Activated naive CD8-positive, alpha-beta T cell treated with anti-CD3 and anti-CD28 coated beads, Interleukin-2, amount 10 ng/mL, durations not matched to agents 7 days and 5 days (primary cell): ENCODE data around the gene SPATA2. TPM values are rescaled to one million over a fixed set of nuclear protein-coding genes. Genes with fewer than 3 reads are reported as not detected.
A peak's percentile ranks its signal among the peaks of the same experiment; 100 is the strongest.

Experiments
- ATAC-seq: fragments of 150-1000 bp; cut with Tn5 transposase; one replicate; pipeline ENCODE4 v1.10.0; 2021; ENCODE audit warnings: low read depth, moderate library complexity
- POLR2A ChIA-PET: fragments of 350-600 bp; sonication (Branson Sonifier 250); formaldehyde crosslinking; loops from one replicate; lab custom pipeline; 2021; ENCODE audit warnings: antibody characterized with exemption; lab: Charles Lee
- DNase-seq: peaks from one replicate; pipeline ENCODE4 v3.0.0; 2021
- H3K27ac Mint-ChIP-seq: one replicate; pipeline ENCODE4 v1.8.0; 2022; ENCODE audit warnings: mild to moderate bottlenecking, mixed read lengths
- H3K27me3 Mint-ChIP-seq: one replicate; pipeline ENCODE4 v1.8.0; 2022; ENCODE audit warnings: mild to moderate bottlenecking, moderate library complexity, mixed read lengths
- H3K36me3 Mint-ChIP-seq: one replicate; pipeline ENCODE4 v1.8.0; 2021; ENCODE audit warnings: mild to moderate bottlenecking, mixed read lengths
- H3K4me1 Mint-ChIP-seq: one replicate; pipeline ENCODE4 v1.8.0; 2021; ENCODE audit warnings: mixed read lengths
- H3K4me3 Mint-ChIP-seq: one replicate; pipeline ENCODE4 v1.8.0; 2022; ENCODE audit warnings: mild to moderate bottlenecking, moderate library complexity, mixed read lengths
- H3K9me3 Mint-ChIP-seq: one replicate; pipeline ENCODE4 v1.8.0; 2021; ENCODE audit warnings: mixed read lengths
- total RNA-seq, 2 experiments: library from RNA; stranded (reverse); gene quantifications; one replicate each; pipeline ENCODE4 v1.2.3, GENCODE V29; 2021

The SPATA2 gene
- total RNA-seq, 2 experiments from 2014 or later, result 8.9 to 9.1 TPM

DNA sequence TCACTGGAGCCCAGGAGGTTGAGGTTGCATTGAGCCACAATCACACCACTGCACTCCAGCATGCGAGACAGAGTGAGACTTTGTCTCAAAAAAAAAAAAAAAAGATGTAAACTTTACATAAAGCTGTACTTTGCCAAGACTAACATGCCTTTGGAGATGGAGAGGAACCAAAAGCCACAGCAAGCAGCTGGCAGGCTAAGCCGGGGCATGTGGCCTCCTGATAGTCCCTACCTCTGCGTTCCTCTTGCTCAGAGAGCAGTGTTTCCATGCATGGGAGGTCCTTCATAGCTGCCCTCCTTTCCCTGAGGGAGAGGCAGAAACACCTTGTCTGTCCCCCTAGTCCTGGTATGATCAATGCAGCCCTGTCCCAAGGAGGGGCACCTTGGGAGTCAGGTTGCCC lies 35.2 kb downstream of the SPATA2 start:
- Mint-ChIP-seq H3K4me1 (no peaks in the 10 kb centered on the region), H3K27ac (no peak overlapping the region), H3K9me3 (no peaks in the 10 kb centered on the region), H3K27me3 (no peaks in the 10 kb centered on the region), H3K36me3 (peaks cover 9% of the 10 kb centered on the region), H3K4me3 (no peak overlapping the region)
- DNase-seq, result no peak
- ATAC-seq, result no peak
- POLR2A ChIA-PET, result interaction anchor here (0.6 kb wide), 1 partner anchor 32 kb away, joined by 3 read pairs; no protein-coding TSS in a partner anchor

DNA sequence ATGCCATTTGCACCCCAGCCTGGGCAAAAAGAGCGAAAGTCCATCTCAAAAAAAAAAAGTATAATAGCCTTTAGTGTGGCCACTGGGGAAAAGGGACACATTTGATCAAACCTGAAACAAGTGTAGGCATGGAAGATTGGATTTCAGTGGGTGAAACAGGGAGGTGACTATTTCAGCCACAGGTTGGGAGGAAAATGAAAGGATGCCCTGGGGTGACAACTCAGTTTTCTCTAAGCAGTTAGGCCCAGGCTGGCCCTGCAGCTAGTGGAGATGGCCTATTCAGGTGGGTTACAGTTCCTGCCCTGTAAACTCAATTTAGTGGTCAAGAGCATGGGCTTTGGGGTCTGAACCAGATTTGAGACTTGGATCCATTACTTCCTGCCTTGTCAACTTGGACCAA lies 36.4 kb downstream of the SPATA2 start:
- H3K4me3 Mint-ChIP-seq, result no peak overlapping the region
- peaks cover 8% of the 10 kb centered on the region for H3K36me3 Mint-ChIP-seq
- no peaks in the 10 kb centered on the region for H3K9me3 Mint-ChIP-seq
- POLR2A ChIA-PET, result interaction anchor here (0.7 kb wide), 2 partner anchors 57 to 204 kb away, joined by 3 to 4 read pairs; partner anchors contain the start of gene RNF114
- ATAC-seq, result no peak
- DNase-seq, result no peak
- H3K4me1 Mint-ChIP-seq, result no peaks in the 10 kb centered on the region
- no peaks in the 10 kb centered on the region for H3K27me3 Mint-ChIP-seq
- H3K27ac Mint-ChIP-seq, result no peak overlapping the region

DNA sequence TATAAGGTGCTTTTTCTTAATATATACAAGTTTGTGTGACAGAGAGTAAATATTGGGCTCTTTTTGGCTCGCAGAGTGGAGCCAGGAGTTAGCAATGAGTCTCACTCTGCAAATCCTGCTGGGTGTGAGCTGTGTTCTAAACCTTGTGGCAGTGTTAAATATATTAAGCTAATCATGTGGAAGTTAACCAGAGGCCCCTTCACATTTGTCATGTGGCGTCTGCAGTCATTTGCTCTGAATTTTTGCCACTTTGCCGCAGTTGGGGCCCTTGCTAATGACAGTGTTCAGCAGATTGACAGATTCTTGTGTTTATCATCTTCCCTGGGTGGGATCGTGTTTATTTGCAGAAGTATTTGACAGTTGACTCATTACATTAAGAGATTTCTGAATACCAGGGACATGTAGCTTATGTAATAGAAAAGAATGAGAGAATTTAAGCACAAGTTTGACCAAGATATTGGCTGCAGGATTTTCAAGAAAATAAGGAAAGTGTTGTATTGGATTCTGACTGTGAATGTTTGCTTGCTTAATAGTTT lies 37.9 kb downstream of the SPATA2 start:
- Mint-ChIP-seq H3K4me1 (no peaks in the 10 kb centered on the region), H3K27me3 (no peaks in the 10 kb centered on the region), H3K4me3 (no peak overlapping the region), H3K27ac (no peak overlapping the region), H3K36me3 (peaks cover 8% of the 10 kb centered on the region), H3K9me3 (no peaks in the 10 kb centered on the region)
- POLR2A ChIA-PET, result no interaction called here
- ATAC-seq (no peak), DNase-seq (no peak)

DNA sequence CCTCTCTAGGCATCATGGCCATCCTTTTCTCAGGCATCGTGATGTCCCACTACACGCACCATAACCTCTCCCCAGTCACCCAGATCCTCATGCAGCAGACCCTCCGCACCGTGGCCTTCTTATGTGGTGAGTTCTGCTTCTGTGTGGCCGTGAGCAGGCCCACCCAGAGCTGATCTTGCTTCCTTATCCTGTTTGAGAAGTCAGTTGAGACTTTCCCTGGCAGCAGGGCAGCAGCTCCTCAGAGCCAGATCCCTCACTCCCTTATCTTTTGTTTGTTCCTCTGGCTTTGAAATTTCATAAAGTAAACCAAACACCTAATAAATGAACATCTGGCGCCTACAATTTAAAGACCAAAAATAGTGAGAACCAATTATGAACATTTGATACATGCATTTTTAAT lies 40.6 kb downstream of the SPATA2 start:
- DNase-seq (no peak), ATAC-seq (no peak)
- Mint-ChIP-seq H3K9me3 (no peaks in the 10 kb centered on the region), H3K27me3 (no peaks in the 10 kb centered on the region), H3K4me3 (no peak overlapping the region), H3K4me1 (no peaks in the 10 kb centered on the region), H3K27ac (no peak overlapping the region), H3K36me3 (peaks cover 4% of the 10 kb centered on the region)
- POLR2A ChIA-PET, result no interaction called here

DNA sequence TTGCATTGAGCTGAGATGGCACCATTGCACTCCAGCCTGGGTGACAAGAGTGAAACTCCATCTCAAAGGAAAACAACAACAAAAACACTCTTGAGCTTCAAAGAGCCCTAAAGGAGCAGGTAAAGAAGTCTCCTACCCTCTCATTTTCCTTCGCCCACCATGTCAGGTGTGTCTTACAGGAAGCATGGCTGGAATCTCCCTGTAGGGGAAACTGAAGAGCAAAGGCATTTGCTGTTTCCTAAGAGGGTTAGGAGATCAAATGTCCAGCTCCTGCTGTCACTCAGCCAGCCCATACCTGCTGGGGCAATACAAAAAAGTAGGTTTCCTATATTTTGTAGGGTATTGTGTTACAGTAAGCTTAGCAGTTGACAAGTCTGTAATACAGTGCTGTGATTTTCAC lies 43.3 kb downstream of the SPATA2 start:
- ATAC-seq (no peak), DNase-seq (no peak)
- H3K4me3 Mint-ChIP-seq, result no peak overlapping the region
- POLR2A ChIA-PET, result interaction anchor here (0.7 kb wide), 1 partner anchor 17 kb away, joined by 4 read pairs; no protein-coding TSS in a partner anchor
- no peaks in the 10 kb centered on the region for H3K9me3 Mint-ChIP-seq
- no peak overlapping the region for H3K27ac Mint-ChIP-seq
- no peaks in the 10 kb centered on the region for H3K36me3 Mint-ChIP-seq
- H3K4me1 Mint-ChIP-seq, result no peaks in the 10 kb centered on the region
- H3K27me3 Mint-ChIP-seq, result no peaks in the 10 kb centered on the region

DNA sequence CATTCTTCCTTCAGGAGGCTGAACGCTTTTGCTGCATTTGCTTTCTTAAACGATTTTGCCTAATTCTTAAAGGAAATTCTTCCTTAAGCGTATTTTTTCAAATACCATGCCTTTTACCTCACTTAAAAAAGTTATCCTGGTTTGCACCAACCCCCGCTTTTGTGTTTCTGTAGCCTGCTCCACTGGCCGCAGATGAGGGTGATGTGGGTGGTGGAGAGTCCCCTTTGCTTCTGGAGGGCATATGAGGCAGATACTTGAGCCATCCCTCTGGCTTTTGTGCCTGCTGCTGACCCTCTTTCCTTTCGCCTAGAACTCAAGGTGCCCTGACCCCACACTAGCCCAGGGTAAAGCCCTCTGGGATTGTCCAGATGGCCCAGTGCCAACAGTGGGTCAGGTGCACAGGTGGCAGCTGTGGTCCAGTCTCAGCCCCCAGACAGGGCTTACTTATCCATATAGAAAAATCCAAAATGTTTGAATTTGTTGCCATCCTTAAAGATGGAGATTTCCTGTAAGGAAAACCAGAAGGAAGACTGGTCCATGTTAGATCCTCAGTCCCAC lies 43.9 kb downstream of the SPATA2 start:
- no peaks in the 10 kb centered on the region for H3K27me3 Mint-ChIP-seq
- DNase-seq, result no peak
- no peak overlapping the region for H3K4me3 Mint-ChIP-seq
- no peak for ATAC-seq
- no peaks in the 10 kb centered on the region for H3K9me3 Mint-ChIP-seq
- POLR2A ChIA-PET, result interaction anchor here (0.7 kb wide), 1 partner anchor 18 kb away, joined by 4 read pairs; no protein-coding TSS in a partner anchor
- no peak overlapping the region for H3K27ac Mint-ChIP-seq
- no peaks in the 10 kb centered on the region for H3K4me1 Mint-ChIP-seq
- peaks cover 4% of the 10 kb centered on the region for H3K36me3 Mint-ChIP-seq

DNA sequence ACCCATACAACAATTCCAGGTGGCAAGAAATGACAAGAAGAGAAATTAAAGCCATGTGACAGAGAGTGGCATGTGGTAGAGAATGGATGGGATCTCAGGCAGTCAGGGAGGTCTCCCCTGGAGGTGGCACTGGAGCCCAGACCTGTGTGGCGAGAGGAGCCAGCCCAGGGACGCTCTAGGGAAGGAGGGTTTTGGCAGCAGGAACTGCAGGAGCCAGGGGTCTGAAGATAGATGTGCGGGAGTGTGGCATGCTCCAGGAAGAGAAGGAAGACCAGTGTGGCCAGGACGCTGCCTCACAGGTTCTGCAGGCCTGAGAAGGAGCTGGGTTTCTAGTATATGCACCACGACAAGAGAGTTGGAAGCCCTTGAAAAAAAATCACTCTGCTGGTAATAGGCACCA lies 45.1 kb downstream of the SPATA2 start:
- no peaks in the 10 kb centered on the region for H3K27me3 Mint-ChIP-seq
- ATAC-seq, result no peak
- no peaks in the 10 kb centered on the region for H3K9me3 Mint-ChIP-seq
- no peaks in the 10 kb centered on the region for H3K4me1 Mint-ChIP-seq
- POLR2A ChIA-PET, result no interaction called here
- H3K4me3 Mint-ChIP-seq, result no peak overlapping the region
- H3K36me3 Mint-ChIP-seq, result peaks cover 4% of the 10 kb centered on the region
- H3K27ac Mint-ChIP-seq, result no peak overlapping the region
- DNase-seq, result no peak

DNA sequence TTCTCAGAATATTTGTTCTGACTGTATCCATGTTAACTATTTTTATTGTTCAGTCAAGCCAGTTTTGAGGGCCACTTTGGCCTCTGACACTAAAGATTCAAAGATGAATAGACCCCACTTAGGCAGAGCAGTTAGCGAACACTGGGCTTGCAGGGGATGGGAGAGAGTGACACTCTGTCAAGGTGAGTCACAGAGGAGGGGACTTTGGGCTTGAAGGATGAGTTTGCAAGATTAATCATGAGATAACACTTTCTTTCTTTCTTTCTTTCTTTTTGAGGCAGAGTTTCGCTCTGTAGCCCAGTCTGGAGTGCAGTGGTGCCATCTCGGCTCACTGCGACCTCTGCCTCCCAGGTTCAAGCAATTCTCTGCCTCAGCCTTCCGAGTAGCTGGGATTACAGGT lies 46.4 kb downstream of the SPATA2 start:
- DNase-seq, result no peak
- POLR2A ChIA-PET, result no interaction called here
- Mint-ChIP-seq H3K4me3 (no peak overlapping the region), H3K4me1 (no peaks in the 10 kb centered on the region), H3K27ac (peak overlapping the region; percentile 13), H3K9me3 (no peaks in the 10 kb centered on the region), H3K36me3 (peaks cover 10% of the 10 kb centered on the region), H3K27me3 (no peaks in the 10 kb centered on the region)
- no peak for ATAC-seq

DNA sequence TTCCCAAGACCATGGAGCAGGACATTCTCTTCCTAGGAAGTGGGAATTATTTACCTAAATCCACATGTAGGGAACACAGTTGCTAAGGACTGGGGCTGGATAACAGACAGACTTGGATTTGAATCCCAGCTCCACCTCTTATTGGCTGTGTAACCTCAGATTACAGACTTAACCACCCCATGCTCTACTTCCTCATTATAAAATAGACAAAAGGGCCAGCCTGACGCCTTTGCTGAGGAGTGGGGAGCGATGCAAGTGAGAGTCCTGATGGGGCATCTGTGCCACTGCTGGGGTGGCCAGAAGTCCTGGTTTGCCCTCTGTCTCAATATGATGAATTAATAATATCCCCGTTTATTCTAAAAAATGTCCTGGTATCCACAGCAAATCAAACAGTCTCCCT lies 46.8 kb downstream of the SPATA2 start:
- Mint-ChIP-seq H3K9me3 (no peaks in the 10 kb centered on the region), H3K4me3 (no peak overlapping the region), H3K4me1 (no peaks in the 10 kb centered on the region), H3K36me3 (peaks cover 10% of the 10 kb centered on the region), H3K27ac (no peak overlapping the region), H3K27me3 (no peaks in the 10 kb centered on the region)
- POLR2A ChIA-PET, result no interaction called here
- no peak for ATAC-seq
- no peak for DNase-seq

DNA sequence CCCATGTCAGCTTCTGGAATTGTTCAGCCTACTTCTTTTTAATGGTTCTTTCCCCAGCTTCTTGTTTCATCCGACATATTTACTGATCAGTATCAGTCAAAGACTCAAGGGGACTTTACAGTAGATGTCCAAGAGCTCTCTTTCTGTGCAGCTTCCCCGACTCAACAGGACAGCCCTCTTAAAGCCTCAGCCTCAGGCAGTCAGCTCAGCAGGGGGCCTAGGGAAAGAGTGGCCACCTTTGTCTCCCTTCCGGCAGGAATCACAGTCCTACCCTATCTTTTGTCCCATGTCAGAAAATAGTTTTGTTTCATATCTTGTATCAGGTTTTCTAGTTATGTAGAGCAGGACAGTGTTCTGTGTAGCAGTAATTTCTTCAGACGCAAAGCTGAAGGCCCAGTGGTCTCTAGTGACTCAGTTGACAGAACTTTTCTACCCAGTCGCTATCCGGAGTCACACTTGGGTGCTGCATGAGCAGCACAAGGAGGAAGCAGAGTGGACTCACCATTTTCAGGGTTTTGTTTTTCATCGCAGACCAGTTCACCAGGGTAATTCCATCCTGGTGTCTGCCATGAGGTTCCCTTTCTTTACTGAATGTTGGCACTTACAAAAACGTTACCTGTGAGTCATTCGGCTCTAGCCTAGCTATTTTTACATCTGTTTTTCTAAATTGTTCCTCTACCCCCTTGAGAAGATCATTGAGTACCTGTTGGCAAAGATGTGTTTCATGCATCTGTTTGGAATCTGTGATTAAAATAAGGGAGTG lies 47.7 kb downstream of the SPATA2 start:
- ATAC-seq (no peak), DNase-seq (no peak)
- Mint-ChIP-seq H3K27me3 (no peaks in the 10 kb centered on the region), H3K27ac (no peak overlapping the region), H3K9me3 (no peaks in the 10 kb centered on the region), H3K4me3 (no peak overlapping the region), H3K36me3 (peaks cover 10% of the 10 kb centered on the region), H3K4me1 (no peaks in the 10 kb centered on the region)
- POLR2A ChIA-PET, result no interaction called here

DNA sequence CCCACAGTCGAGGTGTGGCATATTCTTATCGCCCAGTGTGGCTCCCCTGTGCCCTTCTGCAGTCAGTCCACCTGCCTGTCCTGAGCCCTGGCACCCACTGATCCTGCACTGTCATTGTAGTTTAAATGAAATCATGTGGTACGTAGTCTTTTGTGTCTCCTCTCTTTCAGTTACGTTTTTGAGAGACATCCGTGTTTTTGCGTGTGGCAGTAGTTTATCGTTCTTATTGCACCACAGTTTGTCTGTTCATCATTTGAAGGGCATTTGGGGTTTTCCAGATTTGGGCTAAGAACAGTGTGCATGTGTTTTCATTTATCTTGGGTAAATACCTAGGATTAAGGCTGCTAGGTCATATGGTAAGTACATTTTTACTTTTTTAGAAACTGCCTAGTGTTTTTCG lies 49.3 kb downstream of the SPATA2 start:
- Mint-ChIP-seq H3K27me3 (no peaks in the 10 kb centered on the region), H3K4me3 (no peak overlapping the region), H3K27ac (no peak overlapping the region), H3K9me3 (no peaks in the 10 kb centered on the region), H3K4me1 (peaks cover 2% of the 10 kb centered on the region), H3K36me3 (peaks cover 10% of the 10 kb centered on the region)
- no peak for DNase-seq
- ATAC-seq, result no peak
- POLR2A ChIA-PET, result no interaction called here

DNA sequence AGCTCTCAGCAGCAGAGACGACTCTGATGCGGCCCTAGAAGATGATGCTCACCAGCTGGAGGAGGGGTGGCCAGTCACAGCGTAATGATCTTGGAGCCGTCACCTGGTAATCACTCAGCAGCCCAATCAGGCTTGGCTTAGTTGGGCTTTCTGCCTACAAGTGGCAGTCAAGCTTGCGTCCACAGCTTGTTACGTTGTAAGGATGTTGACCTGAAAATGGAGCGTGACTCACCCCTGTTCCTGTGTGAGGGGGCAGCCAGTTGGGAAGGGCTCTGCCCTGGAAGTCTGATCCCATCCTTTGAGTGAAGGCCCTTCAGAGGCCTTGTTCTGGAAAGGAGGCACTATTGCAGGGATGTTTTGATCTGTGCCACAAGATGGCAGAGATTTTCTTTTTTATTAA lies 49.8 kb downstream of the SPATA2 start:
- no peak overlapping the region for H3K27ac Mint-ChIP-seq
- no peaks in the 10 kb centered on the region for H3K9me3 Mint-ChIP-seq
- no peak for DNase-seq
- peaks cover 6% of the 10 kb centered on the region for H3K4me1 Mint-ChIP-seq
- H3K36me3 Mint-ChIP-seq, result peaks cover 10% of the 10 kb centered on the region
- POLR2A ChIA-PET, result no interaction called here
- H3K27me3 Mint-ChIP-seq, result no peaks in the 10 kb centered on the region
- no peak overlapping the region for H3K4me3 Mint-ChIP-seq
- ATAC-seq, result no peak

DNA sequence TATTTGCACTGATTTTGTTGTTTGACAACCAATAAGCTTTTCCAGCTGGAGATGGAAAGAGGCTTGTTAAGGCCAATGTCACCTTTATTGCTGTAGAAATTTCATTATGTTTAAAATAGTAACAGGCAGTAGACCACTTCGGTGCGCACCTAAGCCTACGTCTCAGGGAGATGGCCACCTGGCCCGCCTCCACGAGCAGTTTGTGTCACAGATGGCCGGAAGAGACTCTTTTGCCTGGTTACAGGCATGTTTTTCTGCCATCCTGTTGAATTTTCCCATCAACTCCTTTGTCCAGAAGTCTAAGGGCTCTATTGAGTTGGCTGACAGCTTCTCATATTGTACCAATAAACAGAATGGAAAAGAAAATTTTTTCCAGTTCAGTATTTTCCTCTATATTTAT lies 51.7 kb downstream of the SPATA2 start:
- Mint-ChIP-seq H3K36me3 (peaks cover 11% of the 10 kb centered on the region), H3K4me3 (no peak overlapping the region), H3K9me3 (no peaks in the 10 kb centered on the region), H3K4me1 (peaks cover 6% of the 10 kb centered on the region), H3K27ac (no peak overlapping the region), H3K27me3 (no peaks in the 10 kb centered on the region)
- DNase-seq (no peak), ATAC-seq (no peak)
- POLR2A ChIA-PET, result no interaction called here
